8988T (cell line): ENCODE results near the gene LACRT.

Experiments used
- DNase-seq: peaks from one replicate; pipeline ENCODE4 v3.0.0; 2011

Gene LACRT

GRCh38 chr12:54631988-54632728 is 2.5 kb downstream of the LACRT start:
- DNase-seq = no peak

- no peak for DNase-seq
These were observed 3.1 kb downstream of the LACRT start for GRCh38 chr12:54631551-54631950.

GRCh38 chr12:54629925-54630324 is 4.8 kb downstream of the LACRT start:
- DNase-seq = no peak

GRCh38 chr12:54628186-54628846 is 6.4 kb downstream of the LACRT start:
- no peak for DNase-seq

GRCh38 chr12:54627304-54627703 is 7.4 kb downstream of the LACRT start:
- no peak for DNase-seq

- DNase-seq = no peak
These were observed 9.1 kb downstream of the LACRT start for GRCh38 chr12:54625598-54625997.

GRCh38 chr12:54624315-54625279 is 10.1 kb downstream of the LACRT start:
- no peak for DNase-seq

- no peak for DNase-seq
These were observed 12.1 kb downstream of the LACRT start for GRCh38 chr12:54622463-54623183.

- no peak for DNase-seq
These were observed 17.6 kb downstream of the LACRT start for GRCh38 chr12:54616933-54617680.

- no peak for DNase-seq
These were observed 22.4 kb downstream of the LACRT start for GRCh38 chr12:54612225-54612750.

- no peak for DNase-seq
These were observed 23.0 kb downstream of the LACRT start for GRCh38 chr12:54611715-54612149.

- DNase-seq = no peak
These were observed 25.9 kb downstream of the LACRT start for GRCh38 chr12:54608769-54609168.

- DNase-seq = no peak
These were observed 26.5 kb downstream of the LACRT start for GRCh38 chr12:54608156-54608555.

GRCh38 chr12:54606556-54606955 is 28.1 kb downstream of the LACRT start:
- DNase-seq = no peak

GRCh38 chr12:54605138-54605970 is 29.3 kb downstream of the LACRT start:
- DNase-seq = no peak

- no peak for DNase-seq
These were observed 30.3 kb downstream of the LACRT start for GRCh38 chr12:54604436-54604835.

- DNase-seq = no peak
These were observed 30.8 kb downstream of the LACRT start for GRCh38 chr12:54603872-54604271.

- DNase-seq = peak; percentile 64
These were observed 31.4 kb downstream of the LACRT start for GRCh38 chr12:54603173-54603814.

GRCh38 chr12:54602661-54603060 is 32.0 kb downstream of the LACRT start:
- no peak for DNase-seq

- no peak for DNase-seq
These were observed 32.9 kb downstream of the LACRT start for GRCh38 chr12:54601841-54602240.
